NB4 (cell line): ENCODE data around the gene TMEM126A.

Source experiments
- MYC ChIP-seq: IDR thresholded peaks from 2 replicates; pipeline ENCODE4 v1.6.1; 2011; ENCODE audit warnings: low read depth, low read length
- POLR2A ChIP-seq: IDR thresholded peaks from 2 replicates; pipeline ENCODE4 v1.6.1; 2011; ENCODE audit warnings: mild to moderate bottlenecking; ENCODE audit not compliant: insufficient read length; ENCODE audit errors: extremely low read depth
- TF ChIP-seq, protein P1 (sequence below): IDR thresholded peaks from one replicate; pipeline ENCODE4 v1.5.1; 2012; ENCODE audit warnings: low read depth, low read length
- TF ChIP-seq, protein P2 (sequence below): IDR thresholded peaks from 2 replicates; pipeline ENCODE4 v1.6.1; 2011; ENCODE audit warnings: low read depth, low read length

DNA sequence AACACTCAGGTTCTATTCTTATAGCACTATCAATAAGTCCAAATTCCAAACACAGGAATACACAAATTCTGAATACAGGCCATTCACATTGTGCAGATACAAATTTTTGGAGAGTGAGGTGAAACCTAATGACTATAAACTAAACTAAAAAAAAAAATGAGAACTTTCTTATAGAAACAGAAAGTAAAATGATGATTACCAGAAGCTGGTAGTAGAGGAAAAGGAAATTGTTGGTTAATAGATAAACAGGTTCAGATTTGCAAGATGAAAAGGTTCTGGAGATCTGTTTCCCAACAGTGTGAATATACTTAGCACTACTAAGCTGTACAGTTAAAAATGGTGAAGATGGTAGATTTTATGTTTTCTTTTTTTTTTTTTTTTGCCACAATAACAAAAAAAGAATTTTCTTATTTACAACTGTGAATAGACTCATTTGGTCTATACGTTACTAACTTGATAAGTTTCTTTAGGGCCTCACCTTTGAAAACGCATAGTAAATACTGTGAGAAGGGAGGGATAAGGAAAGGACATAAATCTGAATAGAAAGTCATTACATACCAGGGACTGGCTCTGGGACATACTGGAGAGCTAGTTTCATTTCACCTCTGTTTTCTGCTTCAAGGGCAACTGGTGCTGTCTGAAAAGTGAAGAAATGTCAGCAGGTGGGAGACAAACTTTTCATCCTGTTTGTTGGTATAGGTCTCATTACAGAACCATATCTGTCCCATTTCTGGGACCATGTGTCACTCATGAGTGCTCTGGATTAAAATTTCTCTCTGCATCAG lies 52.4 kb downstream of the TMEM126A start:
- TF ChIP-seq, protein P1, sequence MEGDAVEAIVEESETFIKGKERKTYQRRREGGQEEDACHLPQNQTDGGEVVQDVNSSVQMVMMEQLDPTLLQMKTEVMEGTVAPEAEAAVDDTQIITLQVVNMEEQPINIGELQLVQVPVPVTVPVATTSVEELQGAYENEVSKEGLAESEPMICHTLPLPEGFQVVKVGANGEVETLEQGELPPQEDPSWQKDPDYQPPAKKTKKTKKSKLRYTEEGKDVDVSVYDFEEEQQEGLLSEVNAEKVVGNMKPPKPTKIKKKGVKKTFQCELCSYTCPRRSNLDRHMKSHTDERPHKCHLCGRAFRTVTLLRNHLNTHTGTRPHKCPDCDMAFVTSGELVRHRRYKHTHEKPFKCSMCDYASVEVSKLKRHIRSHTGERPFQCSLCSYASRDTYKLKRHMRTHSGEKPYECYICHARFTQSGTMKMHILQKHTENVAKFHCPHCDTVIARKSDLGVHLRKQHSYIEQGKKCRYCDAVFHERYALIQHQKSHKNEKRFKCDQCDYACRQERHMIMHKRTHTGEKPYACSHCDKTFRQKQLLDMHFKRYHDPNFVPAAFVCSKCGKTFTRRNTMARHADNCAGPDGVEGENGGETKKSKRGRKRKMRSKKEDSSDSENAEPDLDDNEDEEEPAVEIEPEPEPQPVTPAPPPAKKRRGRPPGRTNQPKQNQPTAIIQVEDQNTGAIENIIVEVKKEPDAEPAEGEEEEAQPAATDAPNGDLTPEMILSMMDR: no peak
- TF ChIP-seq POLR2A: no peak
- TF ChIP-seq, protein P2, sequence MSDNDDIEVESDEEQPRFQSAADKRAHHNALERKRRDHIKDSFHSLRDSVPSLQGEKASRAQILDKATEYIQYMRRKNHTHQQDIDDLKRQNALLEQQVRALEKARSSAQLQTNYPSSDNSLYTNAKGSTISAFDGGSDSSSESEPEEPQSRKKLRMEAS: no peak
- TF ChIP-seq MYC: no peak
